ENCODE results near the gene GRM8.

- TF ChIP-seq, protein P1, sequence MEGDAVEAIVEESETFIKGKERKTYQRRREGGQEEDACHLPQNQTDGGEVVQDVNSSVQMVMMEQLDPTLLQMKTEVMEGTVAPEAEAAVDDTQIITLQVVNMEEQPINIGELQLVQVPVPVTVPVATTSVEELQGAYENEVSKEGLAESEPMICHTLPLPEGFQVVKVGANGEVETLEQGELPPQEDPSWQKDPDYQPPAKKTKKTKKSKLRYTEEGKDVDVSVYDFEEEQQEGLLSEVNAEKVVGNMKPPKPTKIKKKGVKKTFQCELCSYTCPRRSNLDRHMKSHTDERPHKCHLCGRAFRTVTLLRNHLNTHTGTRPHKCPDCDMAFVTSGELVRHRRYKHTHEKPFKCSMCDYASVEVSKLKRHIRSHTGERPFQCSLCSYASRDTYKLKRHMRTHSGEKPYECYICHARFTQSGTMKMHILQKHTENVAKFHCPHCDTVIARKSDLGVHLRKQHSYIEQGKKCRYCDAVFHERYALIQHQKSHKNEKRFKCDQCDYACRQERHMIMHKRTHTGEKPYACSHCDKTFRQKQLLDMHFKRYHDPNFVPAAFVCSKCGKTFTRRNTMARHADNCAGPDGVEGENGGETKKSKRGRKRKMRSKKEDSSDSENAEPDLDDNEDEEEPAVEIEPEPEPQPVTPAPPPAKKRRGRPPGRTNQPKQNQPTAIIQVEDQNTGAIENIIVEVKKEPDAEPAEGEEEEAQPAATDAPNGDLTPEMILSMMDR (IDR thresholded peaks at IDR 0.05; ENCODE audit: low read depth, low read length, poor library complexity, severe bottlenecking): no peak
- TF ChIP-seq EZH2phosphoT487 (IDR thresholded peaks at IDR 0.05; ENCODE audit: borderline replicate concordance, low read length): no peak
Observed at GRCh38 chr7:126460664-126461063, 792.1 kb downstream of the GRM8 start.
